Sigmoid colon (tissue), 4 donors: Measurements from ENCODE around the gene CAMKK1.

ENCODE experiments used
- POLR2A ChIP-seq, 2 donors: fragments of 450-650 bp; IDR thresholded peaks; one replicate each; pipeline ENCODE4 v1.6.1; 2016; ENCODE audit warnings: antibody characterized with exemption in 2 of 2, mild to moderate bottlenecking in 2 of 2, moderate library complexity in 2 of 2
- POLR2AphosphoS5 ChIP-seq, 4 donors: sonication (generic); formaldehyde crosslinking; IDR thresholded peaks; one replicate each; pipeline ENCODE4 v1.6.1; 2017; ENCODE audit warnings: antibody characterized with exemption in 4 of 4
- TF ChIP-seq, protein P1 (sequence below), 4 experiments: fragments of 450-650 bp in 3 of 4; fragments of 200-600 bp in 1 of 4; IDR thresholded peaks; one replicate each; pipeline ENCODE4 v1.5.1; 2016 to 2019; ENCODE audit warnings: antibody characterized with exemption in 4 of 4, mild to moderate bottlenecking in 3 of 4, moderate library complexity in 2 of 4

- TF ChIP-seq, protein P1, sequence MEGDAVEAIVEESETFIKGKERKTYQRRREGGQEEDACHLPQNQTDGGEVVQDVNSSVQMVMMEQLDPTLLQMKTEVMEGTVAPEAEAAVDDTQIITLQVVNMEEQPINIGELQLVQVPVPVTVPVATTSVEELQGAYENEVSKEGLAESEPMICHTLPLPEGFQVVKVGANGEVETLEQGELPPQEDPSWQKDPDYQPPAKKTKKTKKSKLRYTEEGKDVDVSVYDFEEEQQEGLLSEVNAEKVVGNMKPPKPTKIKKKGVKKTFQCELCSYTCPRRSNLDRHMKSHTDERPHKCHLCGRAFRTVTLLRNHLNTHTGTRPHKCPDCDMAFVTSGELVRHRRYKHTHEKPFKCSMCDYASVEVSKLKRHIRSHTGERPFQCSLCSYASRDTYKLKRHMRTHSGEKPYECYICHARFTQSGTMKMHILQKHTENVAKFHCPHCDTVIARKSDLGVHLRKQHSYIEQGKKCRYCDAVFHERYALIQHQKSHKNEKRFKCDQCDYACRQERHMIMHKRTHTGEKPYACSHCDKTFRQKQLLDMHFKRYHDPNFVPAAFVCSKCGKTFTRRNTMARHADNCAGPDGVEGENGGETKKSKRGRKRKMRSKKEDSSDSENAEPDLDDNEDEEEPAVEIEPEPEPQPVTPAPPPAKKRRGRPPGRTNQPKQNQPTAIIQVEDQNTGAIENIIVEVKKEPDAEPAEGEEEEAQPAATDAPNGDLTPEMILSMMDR (IDR thresholded peaks at IDR 0.05), result no peak
- TF ChIP-seq POLR2A (IDR thresholded peaks at IDR 0.05), result no peak
- TF ChIP-seq POLR2AphosphoS5 (IDR thresholded peaks at IDR 0.05), result no peak
Observed at GRCh38 chr17:3859940-3860339, 32.9 kb downstream of the CAMKK1 start.
